ENCODE measurements around the gene CAMKK1.

The CAMKK1 gene

GRCh38 chr17:3817851-3818605 lies 74.8 kb downstream of the CAMKK1 start:
- in situ Hi-C loops (cut with HindIII; ENCODE audit: low sequenced_read_pairs), result no loop called here

- in situ Hi-C loops (cut with HindIII; ENCODE audit: low sequenced_read_pairs), result no loop called here
These were observed 76.9 kb downstream of the CAMKK1 start for GRCh38 chr17:3815925-3816324.

- in situ Hi-C loops (cut with HindIII; ENCODE audit: low sequenced_read_pairs), result no loop called here
These were observed 77.7 kb downstream of the CAMKK1 start for GRCh38 chr17:3815122-3815521.

GRCh38 chr17:3814361-3814760 lies 78.5 kb downstream of the CAMKK1 start:
- in situ Hi-C loops (cut with HindIII; ENCODE audit: low sequenced_read_pairs), result no loop called here

- in situ Hi-C loops (cut with HindIII; ENCODE audit: low sequenced_read_pairs), result no loop called here
These were observed 79.7 kb downstream of the CAMKK1 start for GRCh38 chr17:3813171-3813570.

- in situ Hi-C loops (cut with HindIII; ENCODE audit: low sequenced_read_pairs), result no loop called here
These were observed 80.1 kb downstream of the CAMKK1 start for GRCh38 chr17:3812771-3813170.

GRCh38 chr17:3812284-3812683 lies 80.6 kb downstream of the CAMKK1 start:
- in situ Hi-C loops (cut with HindIII; ENCODE audit: low sequenced_read_pairs), result no loop called here
